Esophagus squamous epithelium (tissue), 5 donors: Measurements from ENCODE around the gene TOB1. TPM values are rescaled to one million over a fixed set of nuclear protein-coding genes. Genes with fewer than 3 reads are reported as not detected.

ENCODE experiments used
- DNase-seq: peaks from one replicate; lab custom pipeline; 2025; lab: John Stamatoyannopoulos, UW
- H3K27ac ChIP-seq, 4 donors: fragments of 200-600 bp; sonication (generic); one replicate each; pipeline ENCODE4 v1.5.1; 2016 to 2019; ENCODE audit warnings: mild to moderate bottlenecking in 1 of 4
- H3K27me3 ChIP-seq, 4 donors: fragments of 200-600 bp; sonication (generic); 1 replicate in 3 of 4; 2 replicates in 1 of 4; pipeline versions ENCODE4 v1.5.1 to v1.6.0; 2017 to 2021; ENCODE audit warnings: antibody characterized with exemption in 1 of 4
- H3K36me3 ChIP-seq, 3 donors: fragments of 200-600 bp; sonication (generic); one replicate each; pipeline ENCODE4 v1.5.1; 2016 to 2019
- H3K4me1 ChIP-seq, 3 donors: fragments of 200-600 bp; sonication (generic); one replicate each; pipeline ENCODE4 v1.5.1; 2017 to 2019
- H3K4me3 ChIP-seq, 4 donors: fragments of 200-600 bp; sonication (generic); 1 replicate in 3 of 4; 2 replicates in 1 of 4; pipeline ENCODE4 v1.5.1; 2016 to 2019; ENCODE audit warnings: mild to moderate bottlenecking in 2 of 4, moderate library complexity in 1 of 4
- H3K9me3 ChIP-seq, 3 donors: fragments of 200-600 bp; sonication (generic); one replicate each; pipeline ENCODE4 v1.5.1; 2016 to 2019
- POLR2A ChIP-seq, 4 donors: fragments of 450-650 bp; IDR thresholded peaks; one replicate each; pipeline ENCODE4 v1.6.1; 2017; ENCODE audit warnings: antibody characterized with exemption in 4 of 4, mild to moderate bottlenecking in 4 of 4, moderate library complexity in 3 of 4
- WGBS, 2 donors: methylation state at CpG; one replicate each; pipeline ENCODE4 v1.1.5; 2018; 5-methylcytosine and 5-hydroxymethylcytosine counted together
- intact Hi-C: fragments of 100-400 bp; cut with DNase I; formaldehyde crosslinking; loops from one replicate; pipeline ENCODE4 v1.15.0; 2022
- total RNA-seq, 4 donors: library from RNA; depleted of rRNA; stranded (reverse); fragments of >200 nt; gene quantifications; one replicate each; pipeline ENCODE4 v1.1.0, GENCODE V29; 2016
- TF ChIP-seq, protein P1 (sequence below), 6 experiments: fragments of 450-650 bp in 4 of 6; fragments of 200-600 bp in 2 of 6; sonication (generic) in 2 of 6; IDR thresholded peaks; one replicate each; pipeline ENCODE4 v1.5.1; 2016 to 2019; ENCODE audit warnings: antibody characterized with exemption in 6 of 6, mild to moderate bottlenecking in 4 of 6, moderate library complexity in 4 of 6
- donor health status: DM: yes; HTN: yes; CAD: no.

TOB1 gene
- total RNA-seq, 4 donors from 2014 or later: 21.5 to 35.9 (median 31.1) TPM

GRCh38 chr17:50847566-50847965 lies 18.6 kb downstream of the TOB1 start:
- H3K4me3 ChIP-seq: no peak overlapping the region
- H3K4me1 ChIP-seq: peaks cover 5 to 38% (median 16%) of the 10 kb centered on the region in 3 donors
- H3K36me3 ChIP-seq: no peaks in the 10 kb centered on the region
- no peaks in the 10 kb centered on the region for H3K27me3 ChIP-seq
- intact Hi-C loops: loop anchor here (10.0 kb wide), 1 partner anchor 303 kb away; the partner anchor contains the start of gene SPATA20
- H3K9me3 ChIP-seq: no peaks in the 10 kb centered on the region
- no peak overlapping the region for H3K27ac ChIP-seq
- no peak for TF ChIP-seq POLR2A (IDR thresholded peaks at IDR 0.05)
- TF ChIP-seq, protein P1, sequence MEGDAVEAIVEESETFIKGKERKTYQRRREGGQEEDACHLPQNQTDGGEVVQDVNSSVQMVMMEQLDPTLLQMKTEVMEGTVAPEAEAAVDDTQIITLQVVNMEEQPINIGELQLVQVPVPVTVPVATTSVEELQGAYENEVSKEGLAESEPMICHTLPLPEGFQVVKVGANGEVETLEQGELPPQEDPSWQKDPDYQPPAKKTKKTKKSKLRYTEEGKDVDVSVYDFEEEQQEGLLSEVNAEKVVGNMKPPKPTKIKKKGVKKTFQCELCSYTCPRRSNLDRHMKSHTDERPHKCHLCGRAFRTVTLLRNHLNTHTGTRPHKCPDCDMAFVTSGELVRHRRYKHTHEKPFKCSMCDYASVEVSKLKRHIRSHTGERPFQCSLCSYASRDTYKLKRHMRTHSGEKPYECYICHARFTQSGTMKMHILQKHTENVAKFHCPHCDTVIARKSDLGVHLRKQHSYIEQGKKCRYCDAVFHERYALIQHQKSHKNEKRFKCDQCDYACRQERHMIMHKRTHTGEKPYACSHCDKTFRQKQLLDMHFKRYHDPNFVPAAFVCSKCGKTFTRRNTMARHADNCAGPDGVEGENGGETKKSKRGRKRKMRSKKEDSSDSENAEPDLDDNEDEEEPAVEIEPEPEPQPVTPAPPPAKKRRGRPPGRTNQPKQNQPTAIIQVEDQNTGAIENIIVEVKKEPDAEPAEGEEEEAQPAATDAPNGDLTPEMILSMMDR (IDR thresholded peaks at IDR 0.05): no peak
- no peak for DNase-seq
- 95% methylated on average over 4 of the region's 4 CpGs; no CpG with 5 or more reads in 1 of the 2 donors for WGBS, 2 donors

GRCh38 chr17:50845240-50846147 lies 20.7 kb downstream of the TOB1 start:
- TF ChIP-seq, protein P1 (IDR thresholded peaks at IDR 0.05): no peak
- no peak for TF ChIP-seq POLR2A (IDR thresholded peaks at IDR 0.05)
- no peak overlapping the region for H3K27ac ChIP-seq
- no peaks in the 10 kb centered on the region for H3K9me3 ChIP-seq
- no peaks in the 10 kb centered on the region for H3K36me3 ChIP-seq
- 71 to 77% methylated on average over 5 of the region's 12 CpGs for WGBS, 2 donors
- H3K4me3 ChIP-seq: no peak overlapping the region
- no peaks in the 10 kb centered on the region for H3K27me3 ChIP-seq
- H3K4me1 ChIP-seq: peaks cover 0 to 22% (median 0%) of the 10 kb centered on the region in 3 donors
- intact Hi-C loops: loop anchor here (10.0 kb wide), 1 partner anchor 301 kb away; the partner anchor contains the start of gene SPATA20
- no peak for DNase-seq

GRCh38 chr17:50844117-50844700 lies 21.9 kb downstream of the TOB1 start:
- Histone ChIP-seq H3K27me3 (no peaks in the 10 kb centered on the region), H3K36me3 (no peaks in the 10 kb centered on the region), H3K4me3 (no peak overlapping the region), H3K27ac (no peak overlapping the region), H3K9me3 (no peaks in the 10 kb centered on the region), H3K4me1 (peaks cover 0 to 22% (median 0%) of the 10 kb centered on the region in 3 donors)
- 48 to 62% methylated on average over 9 to 11 of the region's 14 CpGs for WGBS, 2 donors
- TF ChIP-seq POLR2A (IDR thresholded peaks at IDR 0.05): no peak
- TF ChIP-seq, protein P1 (IDR thresholded peaks at IDR 0.05): no peak
- no peak for DNase-seq
- intact Hi-C loops: loop anchor here (10.0 kb wide), 1 partner anchor 299 kb away; the partner anchor contains the start of gene SPATA20

- TF ChIP-seq POLR2A (IDR thresholded peaks at IDR 0.05): no peak
- TF ChIP-seq, protein P1 (IDR thresholded peaks at IDR 0.05): no peak
- H3K27me3 ChIP-seq: no peaks in the 10 kb centered on the region
- no peaks in the 10 kb centered on the region for H3K36me3 ChIP-seq
- DNase-seq: no peak
- WGBS, 2 donors: 70 to 84% methylated on average over 2 to 16 of the region's 16 CpGs
- no peaks in the 10 kb centered on the region for H3K9me3 ChIP-seq
- H3K4me1 ChIP-seq: peaks cover 0 to 22% (median 0%) of the 10 kb centered on the region in 3 donors
- H3K4me3 ChIP-seq: no peak overlapping the region
- no peak overlapping the region for H3K27ac ChIP-seq
- intact Hi-C loops: loop anchor here (2.0 to 10.0 kb wide), 2 partner anchors 59 to 299 kb away; partner anchors contain the start of gene SPATA20
Measured at GRCh38 chr17:50843150-50843905, 22.8 kb downstream of the TOB1 start.
